T-cell (primary cell): ENCODE results near the gene CACNA1E. TPM values are rescaled to one million over a fixed set of nuclear protein-coding genes. Genes with fewer than 3 reads are reported as not detected.

ENCODE experiments used
- ATAC-seq, 4 experiments: fragments of 200-7000 bp in 3 of 4; fragments of 150-1000 bp in 1 of 4; cut with Tn5 transposase; replicated peaks in 1 of 4; 1 replicate in 3 of 4; 2 replicates in 1 of 4; pipeline ENCODE4 v1.10.0; 2021; ENCODE audit warnings: moderate library complexity in 3 of 4, mild to moderate bottlenecking in 2 of 4, moderate number of reproducible peaks in 1 of 4
- CTCF ChIA-PET, 2 donors: fragments of 300-600 bp; sonication (Branson Sonifier 250); formaldehyde crosslinking; loops; one replicate each; lab custom pipeline; 2022; ENCODE audit warnings: antibody characterized with exemption in 2 of 2; lab: Charles Lee
- POLR2A ChIA-PET, 2 donors: fragments of 300-600 bp; sonication (Branson Sonifier 250); formaldehyde crosslinking; loops; one replicate each; lab custom pipeline; 2022; ENCODE audit warnings: antibody characterized with exemption in 2 of 2; lab: Charles Lee
- DNase-seq, 35 experiments: peaks; one replicate each; pipeline versions ENCODE4 v3.0.0 to v3.0.0-alpha.2; 2013 to 2023
- H3K27ac ChIP-seq: one replicate; pipeline ENCODE4 v1.5.1; 2013; ENCODE audit warnings: low read length
- H3K27me3 ChIP-seq, 2 experiments: replicated peaks in 1 of 2; 1 replicate in 1 of 2; 2 replicates in 1 of 2; pipeline versions ENCODE4 v1.6.1 to v1.7.0; 2013; ENCODE audit warnings: low read length in 1 of 2, mixed read lengths in 1 of 2; ENCODE audit not compliant: control insufficient read depth in 2 of 2, insufficient read depth in 2 of 2; ENCODE audit errors: extremely low read depth in 1 of 2
- H3K36me3 ChIP-seq, 2 donors: 1 replicate in 1 of 2; 2 replicates in 1 of 2; pipeline versions ENCODE4 v1.6.1 to v1.7.0; 2013; ENCODE audit warnings: low read length in 1 of 2; ENCODE audit not compliant: control insufficient read depth in 2 of 2, insufficient read depth in 1 of 2; ENCODE audit errors: extremely low read depth in 1 of 2
- H3K4me1 ChIP-seq, 2 experiments: 1 replicate in 1 of 2; 2 replicates in 1 of 2; pipeline versions ENCODE4 v1.6.1 to v1.7.0; 2013; ENCODE audit warnings: low read length in 2 of 2, mixed read lengths in 1 of 2; ENCODE audit not compliant: insufficient read depth in 2 of 2, control insufficient read depth in 1 of 2; ENCODE audit errors: extremely low read depth in 1 of 2
- H3K4me3 ChIP-seq, 2 donors: 1 replicate in 1 of 2; 2 replicates in 1 of 2; pipeline versions ENCODE4 v1.5.1 to v1.7.0; 2013; ENCODE audit warnings: mild to moderate bottlenecking in 2 of 2, low read length in 1 of 2, moderate library complexity in 1 of 2; ENCODE audit not compliant: control insufficient read depth in 1 of 2; ENCODE audit errors: extremely low read depth in 1 of 2
- H3K9me3 ChIP-seq: 2 replicates; pipeline ENCODE4 v1.7.0; 2013
- H3K27ac Mint-ChIP-seq, 2 donors: one replicate each; pipeline ENCODE4 v1.8.0; 2020 to 2021; ENCODE audit warnings: mild to moderate bottlenecking in 2 of 2, mixed read lengths in 2 of 2
- H3K27me3 Mint-ChIP-seq, 2 donors: one replicate each; pipeline ENCODE4 v1.8.0; 2021 to 2022; ENCODE audit warnings: mixed read lengths in 2 of 2
- H3K36me3 Mint-ChIP-seq: one replicate; pipeline ENCODE4 v1.8.0; 2021; ENCODE audit warnings: mixed read lengths
- H3K4me1 Mint-ChIP-seq, 3 donors: one replicate each; pipeline ENCODE4 v1.8.0; 2020 to 2022; ENCODE audit warnings: mixed read lengths in 3 of 3, mild to moderate bottlenecking in 1 of 3
- H3K4me3 Mint-ChIP-seq, 3 donors: one replicate each; pipeline ENCODE4 v1.8.0; 2020 to 2022; ENCODE audit warnings: mild to moderate bottlenecking in 3 of 3, mixed read lengths in 3 of 3, moderate library complexity in 3 of 3
- H3K9me3 Mint-ChIP-seq, 3 donors: one replicate each; pipeline ENCODE4 v1.8.0; 2020 to 2022; ENCODE audit warnings: mixed read lengths in 3 of 3
- whole genome bisulfite sequencing: methylation state at CpG from one replicate; pipeline ENCODE4 v1.1.5; 2013; ENCODE audit warnings: missing lambda C conversion rate; ENCODE audit not compliant: insufficient coverage; 5-methylcytosine and 5-hydroxymethylcytosine counted together
- total RNA-seq, 35 experiments: library from RNA in 6 of 35; stranded (reverse) in 6 of 35; fragments of 120-200 nt in 1 of 35; gene quantifications; one replicate each; pipeline versions ENCODE4 v1.2.1 to v1.2.4 and lab custom pipeline; 2013 to 2026

CACNA1E gene
- total RNA-seq, 5 donors from 2014 or later (not counting 1 experiment from before 2014, with no cell fraction given): 0.03 to 0.10 (median 0.03) TPM; not detected in 2

GRCh38 chr1:181807251-181807650, 323.9 kb downstream of the CACNA1E start:
- Histone ChIP-seq H3K27ac (no peak overlapping the region), H3K27me3 (peaks cover 0 to 3% of the 10 kb centered on the region in 2 experiments), H3K4me3 (no peak overlapping the region), H3K9me3 (no peaks in the 10 kb centered on the region), H3K36me3 (no peaks in the 10 kb centered on the region), H3K4me1 (no peaks in the 10 kb centered on the region)
- Mint-ChIP-seq H3K4me1 (no peaks in the 10 kb centered on the region), H3K9me3 (no peaks in the 10 kb centered on the region), H3K27ac (no peak overlapping the region), H3K36me3 (no peaks in the 10 kb centered on the region), H3K4me3 (no peak overlapping the region), H3K27me3 (peaks cover 11 to 15% of the 10 kb centered on the region in 2 donors)
- ChIA-PET POLR2A (no interaction called here), CTCF (no interaction called here)
- no peak for ATAC-seq
- WGBS: 80% methylated on average over 1 of the region's 4 CpGs
- no peak for DNase-seq

GRCh38 chr1:181809991-181810545, 326.8 kb downstream of the CACNA1E start:
- Mint-ChIP-seq H3K27ac (no peak overlapping the region), H3K27me3 (peaks cover 11 to 15% of the 10 kb centered on the region in 2 donors), H3K4me3 (no peak overlapping the region), H3K4me1 (no peaks in the 10 kb centered on the region), H3K36me3 (no peaks in the 10 kb centered on the region), H3K9me3 (no peaks in the 10 kb centered on the region)
- ATAC-seq: no peak
- H3K9me3 ChIP-seq: no peaks in the 10 kb centered on the region
- no peaks in the 10 kb centered on the region for H3K36me3 ChIP-seq
- no peaks in the 10 kb centered on the region for H3K4me1 ChIP-seq
- POLR2A ChIA-PET: interaction anchor here in 1 of 2 donors (0.6 kb wide), 1 partner anchor 15 kb away, joined by 3 read pairs; no protein-coding TSS in a partner anchor
- CTCF ChIA-PET: no interaction called here
- no peak overlapping the region for H3K27ac ChIP-seq
- no CpG with 5 or more reads among the region's 1 CpG for WGBS
- H3K27me3 ChIP-seq: peaks cover 0 to 3% of the 10 kb centered on the region in 2 experiments
- no peak for DNase-seq
- H3K4me3 ChIP-seq: no peak overlapping the region

GRCh38 chr1:181812208-181812607, 328.9 kb downstream of the CACNA1E start:
- Mint-ChIP-seq H3K4me3 (no peak overlapping the region), H3K27ac (no peak overlapping the region), H3K36me3 (no peaks in the 10 kb centered on the region), H3K9me3 (no peaks in the 10 kb centered on the region), H3K4me1 (no peaks in the 10 kb centered on the region), H3K27me3 (peaks cover 9 to 10% of the 10 kb centered on the region in 2 donors)
- no peak overlapping the region for H3K27ac ChIP-seq
- H3K36me3 ChIP-seq: no peaks in the 10 kb centered on the region
- H3K27me3 ChIP-seq: no peaks in the 10 kb centered on the region
- ChIA-PET CTCF (no interaction called here), POLR2A (no interaction called here)
- H3K9me3 ChIP-seq: no peaks in the 10 kb centered on the region
- no peak overlapping the region for H3K4me3 ChIP-seq
- H3K4me1 ChIP-seq: no peaks in the 10 kb centered on the region
- no peak for ATAC-seq
- no peak for DNase-seq
- WGBS: 95% methylated on average over 4 of the region's 7 CpGs

- Mint-ChIP-seq H3K27ac (no peak overlapping the region), H3K4me1 (no peaks in the 10 kb centered on the region), H3K36me3 (no peaks in the 10 kb centered on the region), H3K9me3 (no peaks in the 10 kb centered on the region), H3K27me3 (peaks cover 9 to 11% of the 10 kb centered on the region in 2 donors), H3K4me3 (no peak overlapping the region)
- Histone ChIP-seq H3K4me1 (no peaks in the 10 kb centered on the region), H3K27me3 (no peaks in the 10 kb centered on the region), H3K36me3 (no peaks in the 10 kb centered on the region), H3K27ac (no peak overlapping the region), H3K4me3 (no peak overlapping the region), H3K9me3 (no peaks in the 10 kb centered on the region)
- ChIA-PET POLR2A (no interaction called here), CTCF (no interaction called here)
- DNase-seq (no peak), ATAC-seq (no peak)
- no CpG with 5 or more reads among the region's 4 CpGs for WGBS
Observed at GRCh38 chr1:181813266-181813665, 329.9 kb downstream of the CACNA1E start.

- Histone ChIP-seq H3K9me3 (no peaks in the 10 kb centered on the region), H3K4me3 (no peak overlapping the region), H3K36me3 (no peaks in the 10 kb centered on the region), H3K27me3 (no peaks in the 10 kb centered on the region), H3K27ac (no peak overlapping the region), H3K4me1 (no peaks in the 10 kb centered on the region)
- WGBS: 63% methylated on average over 1 of the region's 4 CpGs
- no peak for DNase-seq
- no peaks in the 10 kb centered on the region for H3K36me3 Mint-ChIP-seq
- no peaks in the 10 kb centered on the region for H3K4me1 Mint-ChIP-seq
- no peak overlapping the region for H3K27ac Mint-ChIP-seq
- ATAC-seq: no peak
- peaks cover 3 to 21% of the 10 kb centered on the region in 2 donors for H3K27me3 Mint-ChIP-seq
- no peaks in the 10 kb centered on the region for H3K9me3 Mint-ChIP-seq
- CTCF ChIA-PET: no interaction called here
- no peak overlapping the region for H3K4me3 Mint-ChIP-seq
- POLR2A ChIA-PET: no interaction called here
Observed at GRCh38 chr1:181816608-181817007, 333.3 kb downstream of the CACNA1E start.

- DNase-seq (no peak), ATAC-seq (no peak)
- Mint-ChIP-seq H3K27me3 (peaks cover 3 to 22% of the 10 kb centered on the region in 2 donors), H3K4me1 (no peaks in the 10 kb centered on the region), H3K27ac (no peak overlapping the region), H3K36me3 (no peaks in the 10 kb centered on the region), H3K4me3 (no peak overlapping the region), H3K9me3 (no peaks in the 10 kb centered on the region)
- Histone ChIP-seq H3K27me3 (no peaks in the 10 kb centered on the region), H3K36me3 (no peaks in the 10 kb centered on the region), H3K27ac (no peak overlapping the region), H3K9me3 (no peaks in the 10 kb centered on the region), H3K4me3 (no peak overlapping the region), H3K4me1 (no peaks in the 10 kb centered on the region)
- ChIA-PET CTCF (no interaction called here), POLR2A (no interaction called here)
Observed at GRCh38 chr1:181817091-181817490, 333.8 kb downstream of the CACNA1E start.

GRCh38 chr1:181818459-181818858, 335.1 kb downstream of the CACNA1E start:
- Histone ChIP-seq H3K27ac (no peak overlapping the region), H3K36me3 (no peaks in the 10 kb centered on the region), H3K4me1 (no peaks in the 10 kb centered on the region), H3K4me3 (no peak overlapping the region), H3K9me3 (no peaks in the 10 kb centered on the region), H3K27me3 (no peaks in the 10 kb centered on the region)
- WGBS: 50% methylated on average over 1 of the region's 2 CpGs
- H3K36me3 Mint-ChIP-seq: no peaks in the 10 kb centered on the region
- peaks cover 0 to 2% (median 2%) of the 10 kb centered on the region in 3 donors for H3K9me3 Mint-ChIP-seq
- H3K27me3 Mint-ChIP-seq: peaks cover 9 to 29% of the 10 kb centered on the region in 2 donors
- H3K4me3 Mint-ChIP-seq: no peak overlapping the region
- H3K4me1 Mint-ChIP-seq: no peaks in the 10 kb centered on the region
- DNase-seq: no peak
- CTCF ChIA-PET: no interaction called here
- ATAC-seq: no peak
- no peak overlapping the region for H3K27ac Mint-ChIP-seq
- POLR2A ChIA-PET: no interaction called here
